Keratinocyte (primary cell): ENCODE results near the gene PTER. TPM values are rescaled to one million over a fixed set of nuclear protein-coding genes. Genes with fewer than 3 reads are reported as not detected.

Source experiments
- DNase-seq: peaks from one replicate; pipeline ENCODE4 v3.0.0-alpha.2; 2011; ENCODE audit warnings: low read depth, missing footprints, low spot score
- FAIRE-seq: peaks from 2 replicates; lab custom pipeline; 2011; peaks lifted over from hg19 to GRCh38; lab: Jason Lieb, UNC
- H2AFZ ChIP-seq: 2 replicates; pipeline ENCODE4 v1.6.0; 2012; ENCODE audit warnings: low read length, control low read depth, inconsistent platforms; ENCODE audit not compliant: control insufficient read depth
- H3K27ac ChIP-seq: 2 replicates; pipeline ENCODE4 v1.5.1; 2011; ENCODE audit warnings: low read length; ENCODE audit not compliant: control insufficient read depth, insufficient read depth
- H3K27me3 ChIP-seq: 3 replicates; pipeline ENCODE4 v1.6.0; 2011; ENCODE audit warnings: low read length; ENCODE audit not compliant: control insufficient read depth, insufficient read depth; ENCODE audit errors: extremely low read depth
- H3K36me3 ChIP-seq, 2 experiments: 2 replicates in 1 of 2; 3 replicates in 1 of 2; pipeline ENCODE4 v1.5.1; 2011; ENCODE audit warnings: low read length in 2 of 2, mild to moderate bottlenecking in 1 of 2; ENCODE audit not compliant: control insufficient read depth in 2 of 2, insufficient read depth in 2 of 2; ENCODE audit errors: extremely low read depth in 1 of 2
- H3K4me1 ChIP-seq: 3 replicates; pipeline ENCODE4 v1.5.1; 2011; ENCODE audit warnings: low read length; ENCODE audit not compliant: control insufficient read depth, insufficient read depth; ENCODE audit errors: extremely low read depth
- H3K4me2 ChIP-seq: 3 replicates; pipeline ENCODE4 v1.6.0; 2011; ENCODE audit warnings: low read depth, low read length; ENCODE audit not compliant: control insufficient read depth, insufficient read depth; ENCODE audit errors: extremely low read depth
- H3K4me3 ChIP-seq, 3 experiments: fragments of 200-600 bp in 1 of 3; sonication (generic) in 1 of 3; 2 replicates in 2 of 3; 3 replicates in 1 of 3; pipeline ENCODE4 v1.5.1; 2011 to 2016; ENCODE audit warnings: low read length in 3 of 3, mild to moderate bottlenecking in 3 of 3, control low read depth in 2 of 3, inconsistent platforms in 1 of 3, low read depth in 1 of 3, mixed read lengths in 1 of 3, mixed run types in 1 of 3, moderate library complexity in 1 of 3; ENCODE audit not compliant: control insufficient read depth in 2 of 3, insufficient read depth in 2 of 3; ENCODE audit errors: extremely low read depth in 1 of 3
- H3K79me2 ChIP-seq: 2 replicates; pipeline ENCODE4 v1.6.0; 2012; ENCODE audit warnings: low read length; ENCODE audit not compliant: control insufficient read depth, insufficient read depth
- H3K9ac ChIP-seq: 3 replicates; pipeline ENCODE4 v1.6.0; 2011; ENCODE audit warnings: low read length; ENCODE audit not compliant: control insufficient read depth, insufficient read depth; ENCODE audit errors: extremely low read depth
- H3K9me1 ChIP-seq: 3 replicates; pipeline ENCODE4 v1.6.0; 2011; ENCODE audit warnings: low read length; ENCODE audit not compliant: control insufficient read depth, insufficient read depth; ENCODE audit errors: extremely low read depth
- H3K9me3 ChIP-seq: 2 replicates; pipeline ENCODE4 v1.5.1; 2012; ENCODE audit warnings: low read depth, low read length; ENCODE audit not compliant: control insufficient read depth
- H4K20me1 ChIP-seq: 3 replicates; pipeline ENCODE4 v1.6.0; 2011; ENCODE audit warnings: low read length; ENCODE audit not compliant: control insufficient read depth, insufficient read depth; ENCODE audit errors: extremely low read depth
- CTCF ChIP-seq, 3 experiments: IDR thresholded peaks in 1 of 3; conservative IDR thresholded peaks in 1 of 3; optimal IDR thresholded peaks in 1 of 3; 2 replicates in 2 of 3; 3 replicates in 1 of 3; pipeline versions ENCODE3 to v1.5.1; 2011; ENCODE audit warnings: low read length in 3 of 3, mild to moderate bottlenecking in 3 of 3, moderate library complexity in 2 of 3, control low read depth in 1 of 3, inconsistent platforms in 1 of 3; ENCODE audit not compliant: insufficient read depth in 2 of 3; ENCODE audit errors: extremely low read depth in 1 of 3
- EZH2 ChIP-seq: IDR thresholded peaks from one replicate; pipeline ENCODE4 v1.6.1; 2012; ENCODE audit warnings: inconsistent platforms, mild to moderate bottlenecking, low read length, moderate library complexity
- dilution Hi-C: fragments of 300-500 bp; cut with MboI; formaldehyde crosslinking; loops from one replicate; pipeline ENCODE4 v1.7.0; 2020; ENCODE audit warnings: low sequenced_read_pairs; ENCODE audit not compliant: extremely low pct_ligation_motif_present
- polyA plus RNA-seq, 5 experiments: library from polyadenylated mRNA; depleted of rRNA in 3 of 5; stranded (reverse) in 3 of 5; stranded (forward) in 1 of 5; unstranded in 1 of 5; fragments of >200 nt; gene quantifications; 1 replicate in 1 of 5; 2 replicates in 3 of 5; 3 replicates in 1 of 5; pipeline versions ENCODE4 v1.2.1 to v1.2.3, GENCODE V29; 2011 to 2012; ENCODE audit warnings: missing spikeins in 2 of 5, low read depth in 1 of 5, low replicate concordance in 1 of 5

PTER gene
- polyA plus RNA-seq, 1 donor (not counting 4 experiments of a cell fraction or from before 2014, with no cell fraction given) = 10.1 TPM

GRCh38 chr10:16483241-16483917 is 46.6 kb downstream of the PTER start:
- no peaks in the 10 kb centered on the region for H3K27me3 ChIP-seq
- DNase-seq (no peak), FAIRE-seq (no peak)
- no peak overlapping the region for H3K9ac ChIP-seq
- no peaks in the 10 kb centered on the region for H3K9me1 ChIP-seq
- H3K27ac ChIP-seq = no peak overlapping the region
- dilution Hi-C loops = no loop called here
- H3K79me2 ChIP-seq = no peaks in the 10 kb centered on the region
- TF ChIP-seq CTCF (optimal IDR thresholded peaks at IDR 0.05 in 1 of 3, IDR thresholded peaks at IDR 0.05 in 1 of 3, conservative IDR thresholded peaks at IDR 0.05 in 1 of 3; ENCODE audit: extremely low read depth in 1 of 3, insufficient read depth in 2 of 3, low read length in 3 of 3) (no peak), EZH2 (no peak)
- no peak overlapping the region for H2AFZ ChIP-seq
- H3K9me3 ChIP-seq = no peaks in the 10 kb centered on the region
- H3K4me1 ChIP-seq = no peaks in the 10 kb centered on the region
- no peak overlapping the region for H3K4me3 ChIP-seq
- H3K4me2 ChIP-seq = no peak overlapping the region
- no peaks in the 10 kb centered on the region for H3K36me3 ChIP-seq
- no peaks in the 10 kb centered on the region for H4K20me1 ChIP-seq

GRCh38 chr10:16490511-16490910 is 53.7 kb downstream of the PTER start:
- H3K9me1 ChIP-seq = no peaks in the 10 kb centered on the region
- no peaks in the 10 kb centered on the region for H3K27me3 ChIP-seq
- no peaks in the 10 kb centered on the region for H3K9me3 ChIP-seq
- TF ChIP-seq CTCF (optimal IDR thresholded peaks at IDR 0.05 in 1 of 3, IDR thresholded peaks at IDR 0.05 in 1 of 3, conservative IDR thresholded peaks at IDR 0.05 in 1 of 3; ENCODE audit: extremely low read depth in 1 of 3, insufficient read depth in 2 of 3, low read length in 3 of 3) = no peak
- TF ChIP-seq EZH2 = no peak
- no peak overlapping the region for H3K27ac ChIP-seq
- FAIRE-seq = no peak
- H3K4me2 ChIP-seq = no peak overlapping the region
- DNase-seq = no peak
- H4K20me1 ChIP-seq = no peaks in the 10 kb centered on the region
- H3K4me1 ChIP-seq = no peaks in the 10 kb centered on the region
- H3K4me3 ChIP-seq = no peak overlapping the region
- H3K79me2 ChIP-seq = no peaks in the 10 kb centered on the region
- no peaks in the 10 kb centered on the region for H3K36me3 ChIP-seq
- dilution Hi-C loops = no loop called here
- no peak overlapping the region for H2AFZ ChIP-seq
- H3K9ac ChIP-seq = no peak overlapping the region
